Fibroblast of pulmonary artery (primary cell): ENCODE results near the gene LRP1.

ENCODE experiments used
- DNase-seq: peaks from one replicate; pipeline ENCODE4 v3.0.0-alpha.2; 2010; ENCODE audit warnings: low read depth
- H3K4me3 ChIP-seq: replicated peaks from 2 replicates; pipeline ENCODE4 v1.5.1; 2011; ENCODE audit warnings: low read depth, mild to moderate bottlenecking, control low read depth, low read length, moderate library complexity
- CTCF ChIP-seq: IDR thresholded peaks from 2 replicates; pipeline ENCODE4 v1.5.1; 2011; ENCODE audit warnings: mild to moderate bottlenecking, control low read depth, low read length, inconsistent platforms; ENCODE audit errors: missing control alignments

Gene LRP1

GRCh38 chr12:57254506-57255280 is 126.4 kb downstream of the LRP1 start:
- H3K4me3 ChIP-seq, result no peak overlapping the region
- no peak for TF ChIP-seq CTCF
- DNase-seq, result no peak

- H3K4me3 ChIP-seq, result no peak overlapping the region
- TF ChIP-seq CTCF, result no peak
- DNase-seq, result no peak
Observed at GRCh38 chr12:57255916-57256315, 127.6 kb downstream of the LRP1 start.

DNA sequence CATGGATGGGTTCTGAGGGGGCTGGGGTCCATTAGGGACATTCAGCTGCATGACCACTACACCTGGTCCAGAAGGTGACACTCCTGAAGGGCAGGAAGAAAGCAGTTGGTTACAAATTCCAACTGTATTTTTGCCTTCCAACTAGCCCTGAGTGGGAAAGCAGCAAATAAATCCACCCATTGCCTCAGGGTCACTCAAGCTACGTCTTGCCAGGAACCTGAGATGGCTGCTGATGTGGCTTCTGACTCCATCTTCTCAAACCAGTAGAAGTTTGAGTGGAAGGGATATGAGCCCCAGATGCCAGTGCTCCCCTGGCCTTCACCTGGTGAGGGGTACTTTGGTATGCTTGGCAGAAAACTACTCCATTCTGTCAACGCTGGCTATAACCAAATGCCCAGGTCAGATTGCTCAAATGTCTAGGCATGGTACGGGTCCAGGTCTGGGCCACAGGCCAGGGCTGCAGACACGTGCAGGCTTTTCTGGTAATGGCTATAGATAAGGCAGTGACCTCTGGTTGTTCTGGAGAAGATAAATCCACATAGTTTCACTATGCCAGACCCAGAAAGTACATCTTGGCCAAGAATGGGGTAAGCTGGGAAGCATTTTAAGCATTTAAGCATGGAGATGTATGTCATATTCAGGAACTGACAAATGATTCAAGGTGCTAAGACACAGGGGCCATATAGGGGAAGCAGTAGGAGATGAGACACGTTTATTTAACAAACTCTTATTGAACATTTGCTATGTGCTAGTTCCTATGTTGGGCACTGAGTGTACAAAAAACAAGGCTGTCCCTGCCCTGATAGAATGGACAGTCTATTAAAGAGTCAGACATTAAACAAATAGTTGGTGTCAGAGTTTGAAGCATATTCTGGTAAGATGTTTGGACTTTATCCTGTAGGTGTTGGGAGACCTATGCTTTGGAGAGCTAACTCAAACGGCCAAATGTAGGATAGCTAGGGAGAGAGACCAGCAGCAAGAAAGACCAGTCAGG is 131.0 kb downstream of the LRP1 start:
- H3K4me3 ChIP-seq, result no peak overlapping the region
- peak; percentile 78 for DNase-seq
- TF ChIP-seq CTCF, result no peak

GRCh38 chr12:57260366-57260765 is 132.1 kb downstream of the LRP1 start:
- no peak overlapping the region for H3K4me3 ChIP-seq
- TF ChIP-seq CTCF, result no peak
- DNase-seq, result no peak

DNA sequence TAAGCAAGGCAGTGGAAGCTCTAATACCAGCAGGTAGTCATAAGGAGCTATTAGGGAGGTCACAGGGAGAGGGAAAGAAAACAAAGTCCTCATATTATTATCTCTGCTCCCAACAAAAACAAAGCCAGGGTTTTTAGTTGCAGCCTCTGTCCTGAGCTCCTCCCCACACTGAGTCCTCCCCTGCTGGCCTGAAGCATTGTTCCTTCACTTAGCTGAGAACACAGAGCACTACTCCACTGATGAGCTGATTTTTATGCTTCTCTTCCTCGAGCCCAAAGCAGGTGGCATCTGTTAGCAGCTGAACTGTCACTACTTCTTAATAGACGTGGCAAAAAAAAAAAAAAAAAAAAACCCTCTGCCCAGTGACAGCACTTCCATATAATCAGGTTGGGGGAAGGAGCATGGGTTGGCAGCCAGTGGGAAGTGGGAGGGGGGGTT is 133.2 kb downstream of the LRP1 start:
- DNase-seq, result no peak
- H3K4me3 ChIP-seq, result no peak overlapping the region
- TF ChIP-seq CTCF, result no peak

DNA sequence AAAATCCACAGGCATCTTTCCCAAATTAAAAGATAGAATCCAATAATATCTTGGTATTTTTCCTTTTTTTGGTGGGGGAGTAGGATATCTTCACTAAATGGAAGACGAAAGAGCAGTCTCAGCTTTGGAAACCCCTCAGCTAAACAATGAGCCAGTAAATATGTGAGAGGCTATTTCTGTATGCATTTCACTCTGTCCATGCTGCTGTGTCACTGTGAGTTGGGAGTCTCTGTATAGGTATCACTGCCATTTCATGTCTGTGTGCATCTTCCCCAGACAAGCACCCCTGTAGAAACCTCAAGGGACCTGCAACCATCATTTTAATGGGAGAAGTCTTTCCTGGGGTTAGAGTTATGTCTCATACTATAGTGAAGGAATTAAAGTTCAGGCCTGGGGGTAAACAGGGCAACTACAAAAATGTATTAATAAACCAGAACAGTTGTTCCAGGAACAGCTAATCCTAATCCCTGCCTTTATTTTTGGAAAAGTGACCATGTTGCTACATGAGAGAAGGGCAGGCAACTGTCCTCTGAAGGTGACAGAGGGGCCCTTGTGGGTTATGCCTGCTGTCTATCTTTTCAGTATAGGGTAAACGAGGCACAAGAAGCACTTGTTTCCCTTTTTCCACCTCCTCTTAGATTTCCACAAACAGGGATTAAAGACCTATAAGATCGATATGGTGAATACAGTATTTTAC is 134.0 kb downstream of the LRP1 start:
- no peak for TF ChIP-seq CTCF
- no peak for DNase-seq
- H3K4me3 ChIP-seq, result no peak overlapping the region
